GM18498 (cell line): ENCODE data around the gene ECEL1.

Source experiments
- ATAC-seq: cut with Tn5 transposase; IDR thresholded peaks from one replicate; pipeline ENCODE4 v1.9.1; 2021; ENCODE audit warnings: mild to moderate bottlenecking, moderate library complexity; ENCODE audit not compliant: unreplicated experiment

Gene ECEL1

DNA sequence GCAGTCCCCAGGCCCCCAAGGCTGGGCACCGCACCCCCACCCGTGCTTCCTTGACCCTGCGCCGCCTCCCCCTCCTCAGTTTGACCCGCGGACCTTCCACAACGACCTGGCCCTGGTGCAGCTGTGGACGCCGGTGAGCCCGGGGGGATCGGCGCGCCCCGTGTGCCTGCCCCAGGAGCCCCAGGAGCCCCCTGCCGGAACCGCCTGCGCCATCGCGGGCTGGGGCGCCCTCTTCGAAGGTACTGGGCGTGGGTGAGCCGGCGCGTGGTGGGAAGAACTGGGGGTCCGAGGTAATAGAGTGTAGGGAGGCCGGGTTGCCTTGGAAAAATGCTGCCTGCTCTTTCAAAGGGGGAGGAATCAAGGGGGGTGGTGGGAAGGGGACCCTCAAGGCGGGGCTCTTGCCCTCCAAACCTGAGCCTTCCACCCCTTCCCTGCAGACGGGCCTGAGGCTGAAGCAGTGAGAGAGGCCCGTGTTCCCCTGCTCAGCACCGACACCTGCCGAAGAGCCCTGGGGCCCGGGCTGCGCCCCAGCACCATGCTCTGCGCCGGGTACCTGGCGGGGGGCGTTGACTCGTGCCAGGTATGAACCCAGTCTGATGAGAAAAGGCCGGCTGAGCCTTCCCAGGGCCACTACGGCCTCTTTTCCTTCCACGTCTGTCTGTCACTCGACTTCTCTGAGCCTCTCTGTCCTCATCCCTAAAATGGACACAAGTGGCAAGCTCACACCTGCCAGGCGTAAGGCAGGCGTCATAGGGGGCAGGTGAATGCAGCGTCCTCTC lies 35.2 kb upstream of the ECEL1 start:
- ATAC-seq, result no peak

- no peak for ATAC-seq
These were observed 34.5 kb upstream of the ECEL1 start for GRCh38 chr2:232521959-232522622.

DNA sequence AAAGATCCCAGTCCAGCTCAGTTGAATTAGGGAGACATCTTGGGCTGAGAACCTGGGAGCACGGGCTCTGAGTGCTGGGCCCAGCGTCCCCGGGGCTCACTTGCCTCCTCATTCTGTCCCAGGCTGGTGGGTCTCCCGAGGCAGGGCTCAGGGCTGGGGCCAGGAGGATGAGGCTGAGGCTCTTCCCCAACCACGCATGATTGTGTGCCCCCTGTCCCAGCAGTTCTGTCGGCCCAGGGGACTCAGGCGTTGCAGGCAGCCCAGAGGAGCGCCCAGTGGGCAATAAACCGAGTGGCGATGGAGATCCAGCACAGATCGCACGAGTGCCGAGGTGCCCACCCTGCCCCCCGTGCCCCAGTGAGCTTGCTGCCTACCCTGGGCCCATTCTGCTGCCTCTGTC lies 33.5 kb upstream of the ECEL1 start:
- ATAC-seq, result no peak

- ATAC-seq, result no peak
These were observed 32.9 kb upstream of the ECEL1 start for GRCh38 chr2:232520489-232520888.

- no peak for ATAC-seq
These were observed 32.2 kb upstream of the ECEL1 start, which contains the start of gene PRSS56 for GRCh38 chr2:232519581-232520438. Gene PRSS56, plus strand, starts transcription at chr2:232520388. Its CDS starts 211 bp downstream, at chr2:232520599.

DNA sequence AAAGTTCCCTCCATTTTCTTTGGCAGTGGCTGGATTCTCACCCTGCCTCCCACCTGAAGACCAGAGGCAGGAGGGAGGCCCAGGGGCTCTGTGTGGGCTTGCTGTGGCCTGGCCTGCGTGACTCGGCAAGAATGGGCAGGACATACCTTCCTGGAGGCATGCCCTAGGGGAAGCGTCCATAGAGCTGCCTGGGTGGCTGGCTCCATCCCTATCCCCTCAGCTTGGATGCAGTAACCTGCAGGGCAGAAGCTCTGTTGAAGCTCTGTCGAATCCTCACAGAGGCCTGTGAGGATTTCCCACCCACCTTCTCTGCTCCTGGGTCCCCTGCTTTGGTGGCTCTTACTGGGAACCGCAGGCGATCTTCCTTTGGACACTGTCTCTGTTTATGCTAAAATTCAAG lies 31.2 kb upstream of the ECEL1 start:
- no peak for ATAC-seq

DNA sequence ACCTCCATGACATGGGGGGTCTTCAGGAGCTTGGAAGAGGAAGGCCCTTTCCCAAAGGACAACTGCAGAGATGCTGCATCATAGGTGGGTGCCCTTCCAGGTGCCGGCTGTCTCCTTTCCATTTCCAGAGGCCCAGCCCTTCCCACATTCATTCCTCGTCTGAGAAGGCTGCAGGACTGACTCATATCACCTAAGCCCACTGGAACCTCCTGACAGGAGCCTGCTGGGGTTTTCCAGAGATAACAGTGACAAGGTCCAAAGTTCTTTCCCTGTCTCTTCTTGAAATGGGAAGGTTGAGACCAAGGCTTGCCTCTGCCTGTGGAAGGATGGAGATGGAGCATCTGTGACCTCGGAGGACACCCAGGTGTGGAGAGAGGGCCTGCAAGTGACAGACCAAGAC lies 28.9 kb upstream of the ECEL1 start:
- no peak for ATAC-seq

- ATAC-seq, result no peak
These were observed 28.0 kb upstream of the ECEL1 start for GRCh38 chr2:232515639-232516038.

DNA sequence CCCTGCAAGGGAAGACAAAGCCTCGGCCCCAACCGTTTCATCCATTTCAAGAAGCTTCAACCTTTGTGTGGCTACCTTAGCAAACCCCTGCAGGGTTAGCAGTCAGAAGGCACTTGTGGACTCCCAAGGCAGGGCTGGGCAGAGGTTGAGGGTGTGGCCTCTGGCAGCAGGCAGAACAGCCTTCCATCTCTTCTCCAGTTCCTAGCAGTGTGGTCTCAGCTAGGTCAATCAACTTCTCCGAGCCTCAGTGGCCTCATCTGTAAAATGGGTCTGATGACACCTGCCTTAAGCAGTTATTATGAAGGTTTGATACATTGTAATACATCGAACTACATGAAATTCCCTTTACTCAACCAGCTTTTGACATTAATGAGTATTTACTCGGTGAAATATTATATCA lies 25.7 kb upstream of the ECEL1 start:
- no peak for ATAC-seq

GRCh38 chr2:232512602-232513001 lies 25.0 kb upstream of the ECEL1 start:
- ATAC-seq, result no peak

GRCh38 chr2:232511336-232511890 lies 23.8 kb upstream of the ECEL1 start:
- no peak for ATAC-seq

DNA sequence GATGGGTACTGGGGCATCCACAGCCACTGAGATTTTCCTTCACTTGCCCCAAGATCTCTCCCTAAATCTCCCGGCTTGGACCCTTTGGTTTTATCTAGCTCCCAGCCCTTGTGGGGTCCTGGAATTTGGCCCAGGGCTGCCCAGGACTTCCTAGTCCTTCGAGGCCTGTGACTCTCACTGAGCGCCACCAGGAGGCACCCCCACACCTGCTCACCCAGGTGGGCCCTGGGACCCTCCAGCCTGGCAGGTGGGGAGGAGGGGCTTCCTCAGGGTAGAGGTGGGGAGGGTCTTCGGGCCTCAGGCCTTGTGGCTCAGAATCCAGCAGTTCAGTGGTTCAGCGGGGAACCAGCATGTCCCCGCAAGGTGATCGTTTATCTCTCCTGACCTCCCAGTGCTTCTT lies 20.6 kb upstream of the ECEL1 start:
- no peak for ATAC-seq

GRCh38 chr2:232506709-232507108 lies 19.1 kb upstream of the ECEL1 start:
- ATAC-seq, result no peak

DNA sequence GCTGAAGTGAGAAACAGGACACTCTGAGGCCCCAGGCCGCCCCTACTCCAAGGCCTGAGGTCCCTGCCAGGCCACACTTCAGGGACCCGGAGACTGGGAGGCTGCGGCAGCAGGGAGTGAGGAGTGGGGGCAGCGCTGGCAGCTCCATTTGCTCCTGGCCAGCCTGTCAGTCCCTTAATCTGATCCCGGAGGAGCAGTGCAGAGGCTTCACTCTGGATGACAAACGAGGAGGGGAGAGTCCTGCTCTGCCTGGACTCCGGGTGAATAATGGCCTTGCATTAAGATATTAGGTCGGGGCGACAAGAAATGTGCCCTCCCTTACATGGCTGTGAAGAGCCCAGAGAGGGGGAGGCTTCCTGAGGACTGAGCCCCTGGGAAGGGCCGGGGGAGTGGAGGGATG lies 18.2 kb upstream of the ECEL1 start:
- ATAC-seq, result no peak

DNA sequence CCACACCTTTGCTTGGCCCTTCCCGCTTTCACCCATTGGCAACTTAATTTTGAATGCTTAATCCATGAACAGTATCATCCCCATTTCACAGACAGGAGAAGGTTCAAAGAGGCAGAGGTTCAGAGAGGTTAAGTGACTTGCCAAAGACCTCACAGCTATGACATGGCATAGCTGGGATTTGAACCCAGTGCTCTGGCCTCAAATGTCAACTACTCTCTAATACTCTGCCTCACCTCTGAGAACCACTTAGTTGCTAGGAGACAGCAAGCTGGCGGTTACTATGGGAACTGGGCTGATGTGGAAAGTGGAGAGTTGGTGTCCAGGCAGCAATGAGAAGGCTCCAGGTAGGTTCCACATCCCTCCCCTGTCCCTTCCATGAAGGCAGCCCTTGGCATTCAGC lies 16.8 kb upstream of the ECEL1 start:
- no peak for ATAC-seq

DNA sequence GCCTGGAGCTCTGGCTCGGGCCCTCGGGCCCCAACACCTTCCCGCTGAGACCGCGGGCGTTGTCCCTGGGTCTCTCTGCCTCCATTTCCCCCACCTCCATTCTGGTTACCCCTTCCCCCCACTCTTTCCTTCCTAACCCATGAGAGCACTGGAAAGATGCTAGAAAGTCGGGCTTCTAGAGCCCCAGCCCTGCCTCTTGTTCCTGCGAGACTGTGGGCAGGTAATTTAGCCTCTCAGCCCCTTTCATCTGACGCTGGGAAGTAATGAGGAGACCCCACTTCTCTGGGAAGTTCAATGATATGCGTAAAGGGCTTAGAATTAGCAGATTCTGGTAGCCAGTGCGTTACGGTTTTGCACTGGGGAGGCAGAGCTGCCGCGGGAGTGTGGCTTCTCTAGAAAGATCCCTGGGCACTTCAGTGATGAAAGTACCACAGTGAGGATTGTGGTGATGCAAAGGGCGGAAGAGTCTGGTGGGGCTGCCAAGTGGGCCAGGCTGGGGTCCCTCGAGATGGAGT lies 16.2 kb upstream of the ECEL1 start:
- ATAC-seq, result no peak

DNA sequence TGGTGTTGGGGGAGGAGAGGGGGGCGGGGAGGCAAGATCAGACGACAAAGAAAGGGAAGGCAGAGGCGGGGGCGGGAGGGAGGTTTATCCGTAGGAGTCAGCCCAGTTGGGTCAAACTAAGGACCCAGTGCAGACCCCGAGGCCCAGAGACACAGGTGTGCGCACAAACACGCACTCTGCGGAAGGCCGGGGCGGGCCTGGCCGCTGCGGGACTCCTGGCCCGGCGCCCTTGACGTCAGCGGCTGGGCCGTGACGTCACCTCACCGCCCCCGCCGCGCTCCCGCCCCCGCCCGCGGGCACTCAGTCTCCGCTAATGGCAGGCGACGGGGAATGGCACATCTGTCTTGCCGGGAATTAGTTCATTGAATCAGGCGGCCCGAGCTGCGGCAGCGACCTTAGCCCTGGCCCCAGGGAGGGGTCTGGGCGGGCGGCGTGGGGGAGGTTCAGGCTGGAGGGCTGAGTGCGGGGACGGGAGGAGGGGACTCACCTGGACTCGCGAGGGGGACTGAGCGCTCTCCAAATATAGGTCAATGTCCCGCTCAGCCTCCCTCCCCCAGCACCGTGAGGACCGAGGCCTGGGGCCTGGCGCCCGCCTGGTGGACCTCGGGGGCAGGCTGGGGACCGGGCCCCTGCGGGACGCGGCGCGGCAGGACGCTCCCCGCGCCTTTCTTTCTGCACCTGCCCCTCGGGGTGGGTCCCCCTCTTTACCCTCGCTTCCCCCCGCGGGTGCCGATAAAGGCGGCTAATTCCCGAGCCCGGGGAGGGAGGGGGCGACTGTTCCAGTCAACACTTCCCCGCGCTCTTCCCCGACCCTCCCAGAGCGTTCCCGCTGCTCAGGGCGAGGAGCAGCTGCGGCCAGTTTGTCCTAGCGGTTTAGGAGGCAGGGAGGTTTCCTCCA lies 15.5 kb upstream of the ECEL1 start:
- ATAC-seq, result no peak

- ATAC-seq, result no peak
These were observed 14.9 kb upstream of the ECEL1 start for GRCh38 chr2:232502511-232502910.

- no peak for ATAC-seq
These were observed 14.3 kb upstream of the ECEL1 start for GRCh38 chr2:232501794-232502390.

- ATAC-seq, result no peak
These were observed 13.7 kb upstream of the ECEL1 start for GRCh38 chr2:232501331-232501771.
